ENCODE results near the gene FNIP1. TPM values are rescaled to one million over a fixed set of nuclear protein-coding genes. Genes with fewer than 3 reads are reported as not detected.

Gene FNIP1
- total and polyA plus RNA-seq, 2 experiments from 2014 or later: 20.7 to 73.4 TPM

DNA sequence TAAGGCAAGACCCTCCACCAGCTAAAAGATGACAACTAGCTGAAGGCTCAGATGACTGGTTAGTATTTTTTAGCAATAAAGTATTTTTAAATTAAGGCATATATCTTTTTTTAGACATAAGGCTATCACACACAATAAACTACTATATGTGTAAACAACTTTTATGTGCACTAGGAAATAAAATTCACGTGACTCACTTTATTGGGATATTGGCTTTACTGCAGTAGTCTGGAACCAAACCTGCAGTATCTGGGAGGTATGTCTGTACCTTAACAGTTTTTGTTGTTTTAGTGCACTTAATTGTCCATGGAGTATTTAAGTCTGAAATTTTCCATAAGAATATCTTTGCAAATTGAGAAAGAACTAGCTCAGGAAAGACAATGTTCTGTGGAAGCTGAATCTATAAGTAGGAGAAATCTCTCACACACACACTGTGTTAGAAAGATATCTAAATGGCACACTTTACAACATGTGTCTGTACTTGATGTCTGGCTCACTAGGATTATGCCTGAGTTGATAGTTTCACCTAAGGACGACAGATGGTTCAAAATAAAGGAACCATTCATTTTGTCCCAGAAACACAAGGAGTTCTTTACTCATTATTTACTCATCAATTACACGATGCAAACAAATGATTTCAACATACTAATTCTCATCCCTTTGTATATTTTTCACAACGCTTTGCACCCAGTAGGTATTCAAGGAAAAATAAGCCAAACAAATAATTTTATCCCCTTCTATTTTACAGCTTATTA, 166.4 kb downstream of the FNIP1 start:
- no peak overlapping the region for H3K27ac ChIP-seq
- H3K36me3 ChIP-seq (replicated peaks; ENCODE audit: insufficient read depth, low read depth): no peaks in the 10 kb centered on the region
- no peak for DNase-seq (ENCODE audit: low spot score)
- peaks cover 85% of the 10 kb centered on the region for H3K79me2 ChIP-seq
- peak overlapping the region; percentile 10 for H3K4me2 ChIP-seq
- 50% methylated on average over 4 of the region's 4 CpGs for WGBS (ENCODE audit: low lambda C conversion rate, missing lambda C conversion rate)
- H4K20me1 ChIP-seq (ENCODE audit: insufficient read depth, poor library complexity, severe bottlenecking): no peaks in the 10 kb centered on the region
- H3K9me2 ChIP-seq (replicated peaks; ENCODE audit: insufficient read depth): no peaks in the 10 kb centered on the region
- H3K27me3 ChIP-seq: no peaks in the 10 kb centered on the region
- TF ChIP-seq EZH2phosphoT487 (IDR thresholded peaks at IDR 0.05; ENCODE audit: low read depth, severe bottlenecking, unreplicated experiment) (no peak), EZH2 (IDR thresholded peaks at IDR 0.05; ENCODE audit: borderline replicate concordance) (no peak)
- TF ChIP-seq, protein P1, sequence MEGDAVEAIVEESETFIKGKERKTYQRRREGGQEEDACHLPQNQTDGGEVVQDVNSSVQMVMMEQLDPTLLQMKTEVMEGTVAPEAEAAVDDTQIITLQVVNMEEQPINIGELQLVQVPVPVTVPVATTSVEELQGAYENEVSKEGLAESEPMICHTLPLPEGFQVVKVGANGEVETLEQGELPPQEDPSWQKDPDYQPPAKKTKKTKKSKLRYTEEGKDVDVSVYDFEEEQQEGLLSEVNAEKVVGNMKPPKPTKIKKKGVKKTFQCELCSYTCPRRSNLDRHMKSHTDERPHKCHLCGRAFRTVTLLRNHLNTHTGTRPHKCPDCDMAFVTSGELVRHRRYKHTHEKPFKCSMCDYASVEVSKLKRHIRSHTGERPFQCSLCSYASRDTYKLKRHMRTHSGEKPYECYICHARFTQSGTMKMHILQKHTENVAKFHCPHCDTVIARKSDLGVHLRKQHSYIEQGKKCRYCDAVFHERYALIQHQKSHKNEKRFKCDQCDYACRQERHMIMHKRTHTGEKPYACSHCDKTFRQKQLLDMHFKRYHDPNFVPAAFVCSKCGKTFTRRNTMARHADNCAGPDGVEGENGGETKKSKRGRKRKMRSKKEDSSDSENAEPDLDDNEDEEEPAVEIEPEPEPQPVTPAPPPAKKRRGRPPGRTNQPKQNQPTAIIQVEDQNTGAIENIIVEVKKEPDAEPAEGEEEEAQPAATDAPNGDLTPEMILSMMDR (IDR thresholded peaks at IDR 0.05; ENCODE audit: poor library complexity): no peak
- H2AFZ ChIP-seq: no peak overlapping the region
- H3K4me1 ChIP-seq (ENCODE audit: insufficient read depth): peaks cover 15% of the 10 kb centered on the region
- no peaks in the 10 kb centered on the region for H3K9me3 ChIP-seq (ENCODE audit: low read depth)
- no peak overlapping the region for H3K4me3 ChIP-seq

DNA sequence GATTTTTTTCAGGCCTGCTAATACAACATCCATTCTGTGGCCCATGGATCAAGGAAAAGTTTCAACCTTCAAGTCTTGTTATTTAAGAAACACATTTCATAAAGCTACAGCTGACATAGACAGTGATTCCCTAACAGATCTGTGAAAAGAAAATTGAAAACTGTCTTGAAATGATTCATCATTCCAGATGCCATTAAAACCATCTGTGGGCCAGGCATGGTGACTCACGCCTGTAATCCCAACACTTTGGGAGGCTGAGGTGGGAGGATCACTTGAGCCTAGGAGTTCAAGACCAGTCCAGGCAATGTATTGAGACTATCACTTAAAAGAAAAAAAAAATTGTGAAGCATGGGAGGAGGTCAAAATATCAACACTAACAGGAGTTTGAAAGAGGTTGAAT, 167.8 kb downstream of the FNIP1 start:
- H3K27ac ChIP-seq: no peak overlapping the region
- no peak for TF ChIP-seq EZH2phosphoT487 (IDR thresholded peaks at IDR 0.05; ENCODE audit: low read depth, severe bottlenecking, unreplicated experiment)
- TF ChIP-seq, protein P1 (IDR thresholded peaks at IDR 0.05; ENCODE audit: poor library complexity): no peak
- no peak for TF ChIP-seq EZH2 (IDR thresholded peaks at IDR 0.05; ENCODE audit: borderline replicate concordance)
- no peaks in the 10 kb centered on the region for H3K36me3 ChIP-seq (replicated peaks; ENCODE audit: insufficient read depth, low read depth)
- 86% methylated on average over 1 of the region's 1 CpG for WGBS (ENCODE audit: low lambda C conversion rate, missing lambda C conversion rate)
- no peaks in the 10 kb centered on the region for H3K27me3 ChIP-seq
- no peak for DNase-seq (ENCODE audit: low spot score)
- no peak overlapping the region for H2AFZ ChIP-seq
- no peaks in the 10 kb centered on the region for H3K9me3 ChIP-seq (ENCODE audit: low read depth)
- H3K4me3 ChIP-seq: no peak overlapping the region
- peaks cover 15% of the 10 kb centered on the region for H3K4me1 ChIP-seq (ENCODE audit: insufficient read depth)
- peaks cover 97% of the 10 kb centered on the region for H3K79me2 ChIP-seq
- no peaks in the 10 kb centered on the region for H3K9me2 ChIP-seq (replicated peaks; ENCODE audit: insufficient read depth)
- no peaks in the 10 kb centered on the region for H4K20me1 ChIP-seq (ENCODE audit: insufficient read depth, poor library complexity, severe bottlenecking)
- no peak overlapping the region for H3K4me2 ChIP-seq

DNA sequence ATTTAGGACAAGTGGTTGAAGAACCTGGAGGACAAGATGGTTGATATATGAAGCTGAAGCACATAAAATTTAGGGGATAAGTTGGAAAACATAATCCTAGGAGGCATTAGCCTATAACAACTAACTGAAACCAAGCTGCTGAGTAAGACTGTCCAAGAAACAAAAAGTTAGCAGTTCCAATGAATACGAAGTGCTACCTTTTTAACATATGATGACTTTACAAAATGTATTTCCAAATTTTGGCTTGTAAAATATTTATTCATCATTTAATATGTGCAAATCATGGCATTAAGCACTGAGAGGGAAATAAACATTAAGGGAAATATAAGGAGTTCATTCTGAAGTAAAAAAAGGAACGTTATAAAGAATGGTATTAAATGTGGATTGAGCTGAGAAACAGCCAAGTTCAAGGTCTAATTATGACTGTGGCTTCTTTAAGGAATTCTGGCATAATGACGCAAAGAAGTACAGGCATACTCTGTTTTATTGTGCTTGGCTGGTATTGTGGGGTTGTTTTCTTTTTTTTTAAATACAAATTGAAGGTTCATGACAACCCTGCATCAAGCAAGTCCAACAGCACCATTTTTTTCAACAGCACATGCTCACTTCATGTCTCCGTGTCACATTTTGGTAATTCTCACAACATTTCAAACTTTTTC, 169.5 kb downstream of the FNIP1 start:
- Histone ChIP-seq H3K4me2 (no peak overlapping the region), H4K20me1 (ENCODE audit: insufficient read depth, poor library complexity, severe bottlenecking) (no peaks in the 10 kb centered on the region), H3K9me2 (replicated peaks; ENCODE audit: insufficient read depth) (no peaks in the 10 kb centered on the region), H3K27me3 (no peaks in the 10 kb centered on the region), H3K4me3 (no peak overlapping the region), H3K9me3 (ENCODE audit: low read depth) (no peaks in the 10 kb centered on the region), H2AFZ (no peak overlapping the region), H3K79me2 (peaks cover 96% of the 10 kb centered on the region), H3K4me1 (ENCODE audit: insufficient read depth) (peaks cover 6% of the 10 kb centered on the region), H3K27ac (no peak overlapping the region), H3K36me3 (replicated peaks; ENCODE audit: insufficient read depth, low read depth) (no peaks in the 10 kb centered on the region)
- WGBS (ENCODE audit: low lambda C conversion rate, missing lambda C conversion rate): 96% methylated on average over 4 of the region's 4 CpGs
- no peak for DNase-seq (ENCODE audit: low spot score)
- TF ChIP-seq, protein P1 (IDR thresholded peaks at IDR 0.05; ENCODE audit: poor library complexity): no peak
- TF ChIP-seq EZH2 (IDR thresholded peaks at IDR 0.05; ENCODE audit: borderline replicate concordance) (no peak), EZH2phosphoT487 (IDR thresholded peaks at IDR 0.05; ENCODE audit: low read depth, severe bottlenecking, unreplicated experiment) (no peak)

Data from hepatocyte (in vitro differentiated cells).